Measurements from ENCODE around the gene KRTAP13-4.

The KRTAP13-4 gene

GRCh38 chr21:30426731-30427130 is 3.3 kb upstream of the KRTAP13-4 start:
- no peaks in the 10 kb centered on the region; the same call in 1 of the 2 replicates for H3K9me3 ChIP-seq (ENCODE audit: insufficient read depth, low read length)
- H3K9ac ChIP-seq (ENCODE audit: insufficient read length, low read depth): no peak overlapping the region
- peak; percentile 88 for DNase-seq (ENCODE audit: low read depth, low spot score)
- no peak overlapping the region for H3K4me3 ChIP-seq (ENCODE audit: insufficient read length, low read depth)
- H3K4me1 ChIP-seq (ENCODE audit: insufficient read depth, insufficient read length): no peaks in the 10 kb centered on the region
- no peaks in the 10 kb centered on the region for H3K27me3 ChIP-seq (ENCODE audit: insufficient read depth, insufficient read length)
- TF ChIP-seq YY1 (IDR thresholded peaks at IDR 0.05; ENCODE audit: insufficient read depth, insufficient read length): no peak
- no peak for TF ChIP-seq SUZ12 (IDR thresholded peaks at IDR 0.05; ENCODE audit: extremely low read depth, insufficient read depth, insufficient read length)
- no peak for TF ChIP-seq ZNF274 (IDR thresholded peaks at IDR 0.05; ENCODE audit: low read depth, low read length)
- H3K36me3 ChIP-seq (ENCODE audit: insufficient read depth, insufficient read length, low read length): no peaks in the 10 kb centered on the region

GRCh38 chr21:30434033-30434631 is 4.1 kb downstream of the KRTAP13-4 start:
- DNase-seq (ENCODE audit: low read depth, low spot score): peak; percentile 57
- H3K4me1 ChIP-seq (ENCODE audit: insufficient read depth, insufficient read length): no peaks in the 10 kb centered on the region
- TF ChIP-seq YY1 (IDR thresholded peaks at IDR 0.05; ENCODE audit: insufficient read depth, insufficient read length): no peak
- TF ChIP-seq ZNF274 (IDR thresholded peaks at IDR 0.05; ENCODE audit: low read depth, low read length): no peak
- no peak for TF ChIP-seq SUZ12 (IDR thresholded peaks at IDR 0.05; ENCODE audit: extremely low read depth, insufficient read depth, insufficient read length)
- no peak overlapping the region for H3K4me3 ChIP-seq (ENCODE audit: insufficient read length, low read depth)
- H3K36me3 ChIP-seq (ENCODE audit: insufficient read depth, insufficient read length, low read length): no peaks in the 10 kb centered on the region
- H3K27me3 ChIP-seq (ENCODE audit: insufficient read depth, insufficient read length): no peaks in the 10 kb centered on the region
- H3K9ac ChIP-seq (ENCODE audit: insufficient read length, low read depth): no peak overlapping the region
- H3K9me3 ChIP-seq (ENCODE audit: insufficient read depth, low read length): no peaks in the 10 kb centered on the region

GRCh38 chr21:30437010-30437565 is 7.1 kb downstream of the KRTAP13-4 start:
- no peaks in the 10 kb centered on the region for H3K36me3 ChIP-seq (ENCODE audit: insufficient read depth, insufficient read length, low read length)
- no peak for DNase-seq (ENCODE audit: low read depth, low spot score)
- H3K9me3 ChIP-seq (ENCODE audit: insufficient read depth, low read length): no peaks in the 10 kb centered on the region
- TF ChIP-seq YY1 (IDR thresholded peaks at IDR 0.05; ENCODE audit: insufficient read depth, insufficient read length): no peak
- TF ChIP-seq ZNF274 (IDR thresholded peaks at IDR 0.05; ENCODE audit: low read depth, low read length): no peak
- TF ChIP-seq SUZ12 (IDR thresholded peaks at IDR 0.05; ENCODE audit: extremely low read depth, insufficient read depth, insufficient read length): no peak
- H3K9ac ChIP-seq (ENCODE audit: insufficient read length, low read depth): no peak overlapping the region
- H3K27me3 ChIP-seq (ENCODE audit: insufficient read depth, insufficient read length): no peaks in the 10 kb centered on the region
- no peaks in the 10 kb centered on the region for H3K4me1 ChIP-seq (ENCODE audit: insufficient read depth, insufficient read length)
- no peak overlapping the region for H3K4me3 ChIP-seq (ENCODE audit: insufficient read length, low read depth)

- no peak for DNase-seq (ENCODE audit: low read depth, low spot score)
- TF ChIP-seq YY1 (IDR thresholded peaks at IDR 0.05; ENCODE audit: insufficient read depth, insufficient read length): no peak
- H3K4me3 ChIP-seq (ENCODE audit: insufficient read length, low read depth): no peak within 1 kb of the TSS
- H3K27me3 ChIP-seq (ENCODE audit: insufficient read depth, insufficient read length): no peaks in the 10 kb centered on the region
- no peaks in the 10 kb centered on the region for H3K4me1 ChIP-seq (ENCODE audit: insufficient read depth, insufficient read length)
- no peaks in the 10 kb centered on the region for H3K9me3 ChIP-seq (ENCODE audit: insufficient read depth, low read length)
- H3K9ac ChIP-seq (ENCODE audit: insufficient read length, low read depth): no peak within 1 kb of the TSS
- H3K36me3 ChIP-seq (ENCODE audit: insufficient read depth, insufficient read length, low read length): no peaks in the 10 kb centered on the region
Measured at GRCh38 chr21:30439975-30440374, 10.0 kb downstream of the KRTAP13-4 start, which contains the start of gene KRTAP15-1. Gene KRTAP15-1 (plus strand): TSS chr21:30440275. CDS start chr21:30440328, 53 bp downstream.

- no peak overlapping the region for H3K9ac ChIP-seq (ENCODE audit: insufficient read length, low read depth)
- H3K27me3 ChIP-seq (ENCODE audit: insufficient read depth, insufficient read length): no peaks in the 10 kb centered on the region
- no peaks in the 10 kb centered on the region for H3K4me1 ChIP-seq (ENCODE audit: insufficient read depth, insufficient read length)
- H3K36me3 ChIP-seq (ENCODE audit: insufficient read depth, insufficient read length, low read length): no peaks in the 10 kb centered on the region
- H3K9me3 ChIP-seq (ENCODE audit: insufficient read depth, low read length): no peaks in the 10 kb centered on the region
- no peak for DNase-seq (ENCODE audit: low read depth, low spot score)
- H3K4me3 ChIP-seq (ENCODE audit: insufficient read length, low read depth): no peak overlapping the region
- TF ChIP-seq YY1 (IDR thresholded peaks at IDR 0.05; ENCODE audit: insufficient read depth, insufficient read length) (no peak), ZNF274 (IDR thresholded peaks at IDR 0.05; ENCODE audit: low read depth, low read length) (no peak), SUZ12 (IDR thresholded peaks at IDR 0.05; ENCODE audit: extremely low read depth, insufficient read depth, insufficient read length) (no peak)
Measured at GRCh38 chr21:30443226-30443625, 13.2 kb downstream of the KRTAP13-4 start.

GRCh38 chr21:30444204-30444603 is 14.2 kb downstream of the KRTAP13-4 start:
- no peaks in the 10 kb centered on the region for H3K27me3 ChIP-seq (ENCODE audit: insufficient read depth, insufficient read length)
- no peaks in the 10 kb centered on the region for H3K4me1 ChIP-seq (ENCODE audit: insufficient read depth, insufficient read length)
- DNase-seq (ENCODE audit: low read depth, low spot score): no peak
- H3K9ac ChIP-seq (ENCODE audit: insufficient read length, low read depth): no peak overlapping the region
- H3K4me3 ChIP-seq (ENCODE audit: insufficient read length, low read depth): no peak overlapping the region
- no peaks in the 10 kb centered on the region for H3K9me3 ChIP-seq (ENCODE audit: insufficient read depth, low read length)
- H3K36me3 ChIP-seq (ENCODE audit: insufficient read depth, insufficient read length, low read length): no peaks in the 10 kb centered on the region
- TF ChIP-seq ZNF274 (IDR thresholded peaks at IDR 0.05; ENCODE audit: low read depth, low read length): no peak
- TF ChIP-seq YY1 (IDR thresholded peaks at IDR 0.05; ENCODE audit: insufficient read depth, insufficient read length): no peak
- no peak for TF ChIP-seq SUZ12 (IDR thresholded peaks at IDR 0.05; ENCODE audit: extremely low read depth, insufficient read depth, insufficient read length)

- TF ChIP-seq SUZ12 (IDR thresholded peaks at IDR 0.05; ENCODE audit: extremely low read depth, insufficient read depth, insufficient read length) (no peak), ZNF274 (IDR thresholded peaks at IDR 0.05; ENCODE audit: low read depth, low read length) (no peak), YY1 (IDR thresholded peaks at IDR 0.05; ENCODE audit: insufficient read depth, insufficient read length) (no peak)
- DNase-seq (ENCODE audit: low read depth, low spot score): no peak
- no peaks in the 10 kb centered on the region for H3K36me3 ChIP-seq (ENCODE audit: insufficient read depth, insufficient read length, low read length)
- no peaks in the 10 kb centered on the region for H3K4me1 ChIP-seq (ENCODE audit: insufficient read depth, insufficient read length)
- H3K4me3 ChIP-seq (ENCODE audit: insufficient read length, low read depth): no peak overlapping the region
- H3K9ac ChIP-seq (ENCODE audit: insufficient read length, low read depth): no peak overlapping the region
- no peaks in the 10 kb centered on the region for H3K27me3 ChIP-seq (ENCODE audit: insufficient read depth, insufficient read length)
- no peaks in the 10 kb centered on the region for H3K9me3 ChIP-seq (ENCODE audit: insufficient read depth, low read length)
Measured at GRCh38 chr21:30447056-30447455, 17.0 kb downstream of the KRTAP13-4 start.
